WTC11 (cell line): Measurements from ENCODE around the gene TIGAR. TPM values are rescaled to one million over a fixed set of nuclear protein-coding genes. Genes with fewer than 3 reads are reported as not detected.

Experiments used
- FOXJ3 ChIP-seq: sonication (generic); formaldehyde crosslinking; IDR thresholded peaks from 2 replicates; pipeline ENCODE4 v1.9.0; 2021; ENCODE audit warnings: missing genetic modification reagents, mild to moderate bottlenecking, borderline replicate concordance
- KAT7 ChIP-seq: sonication (generic); formaldehyde crosslinking; IDR thresholded peaks from 2 replicates; pipeline ENCODE4 v1.8.1; 2023; ENCODE audit warnings: missing genetic modification reagents, mild to moderate bottlenecking, borderline replicate concordance
- SP1 ChIP-seq: sonication (generic); formaldehyde crosslinking; conservative IDR thresholded peaks from 2 replicates; pipeline ENCODE4 v1.8.1; 2022; ENCODE audit warnings: missing genetic modification reagents
- ZNF232 ChIP-seq: sonication (generic); formaldehyde crosslinking; IDR thresholded peaks from 2 replicates; pipeline ENCODE4 v1.8.0; 2022; ENCODE audit warnings: mild to moderate bottlenecking, missing genetic modification reagents
- ZNF263 ChIP-seq: sonication (generic); formaldehyde crosslinking; IDR thresholded peaks from 2 replicates; pipeline ENCODE4 v1.8.1; 2022; ENCODE audit warnings: low read depth, mild to moderate bottlenecking, moderate library complexity, missing genetic modification reagents
- total RNA-seq: library from RNA; stranded (reverse); gene quantifications from 3 replicates; pipeline ENCODE4 v1.2.3, GENCODE V29; 2021
- TF ChIP-seq, protein P1 (sequence below): sonication (generic); formaldehyde crosslinking; IDR thresholded peaks from 2 replicates; pipeline ENCODE4 v1.8.0; 2022; ENCODE audit warnings: mild to moderate bottlenecking, missing genetic modification reagents
- TF ChIP-seq, protein P2 (sequence below): sonication (generic); formaldehyde crosslinking; IDR thresholded peaks from 2 replicates; pipeline ENCODE4 v1.8.0; 2022; ENCODE audit warnings: mild to moderate bottlenecking, missing genetic modification reagents
- TF ChIP-seq, protein P3 (sequence below): fragments of 250-450 bp; sonication (Bioruptor Pico); conservative IDR thresholded peaks from 2 replicates; pipeline ENCODE4 v1.9.0; 2021; ENCODE audit warnings: mild to moderate bottlenecking
- TF ChIP-seq, protein P4 (sequence below): sonication (generic); formaldehyde crosslinking; IDR thresholded peaks from 2 replicates; pipeline ENCODE4 v1.8.0; 2023; ENCODE audit warnings: missing genetic modification reagents, mild to moderate bottlenecking, borderline replicate concordance
- TF ChIP-seq, protein P5 (sequence below): sonication (generic); formaldehyde crosslinking; IDR thresholded peaks from 2 replicates; pipeline ENCODE4 v1.8.0; 2023; ENCODE audit warnings: missing genetic modification reagents
- TF ChIP-seq, protein P6 (sequence below): sonication (generic); formaldehyde crosslinking; IDR thresholded peaks from 2 replicates; pipeline ENCODE4 v1.8.1; 2023; ENCODE audit warnings: mild to moderate bottlenecking, missing genetic modification reagents
- TF ChIP-seq, protein P7 (sequence below): sonication (generic); formaldehyde crosslinking; IDR thresholded peaks from 2 replicates; pipeline ENCODE4 v1.8.0; 2023; ENCODE audit warnings: mild to moderate bottlenecking, missing genetic modification reagents
- TF ChIP-seq, protein P8 (sequence below): fragments of 250-450 bp; sonication (Bioruptor Pico); IDR thresholded peaks from 2 replicates; pipeline ENCODE4 v2.1.2; 2022; ENCODE audit warnings: mild to moderate bottlenecking, moderate library complexity
- TF ChIP-seq, protein P9 (sequence below): sonication (generic); formaldehyde crosslinking; IDR thresholded peaks from 2 replicates; pipeline ENCODE4 v1.8.1; 2023; ENCODE audit warnings: mild to moderate bottlenecking, moderate library complexity, missing genetic modification reagents

TIGAR gene
- total RNA-seq, 1 experiment from 2014 or later: 26.7 TPM

DNA sequence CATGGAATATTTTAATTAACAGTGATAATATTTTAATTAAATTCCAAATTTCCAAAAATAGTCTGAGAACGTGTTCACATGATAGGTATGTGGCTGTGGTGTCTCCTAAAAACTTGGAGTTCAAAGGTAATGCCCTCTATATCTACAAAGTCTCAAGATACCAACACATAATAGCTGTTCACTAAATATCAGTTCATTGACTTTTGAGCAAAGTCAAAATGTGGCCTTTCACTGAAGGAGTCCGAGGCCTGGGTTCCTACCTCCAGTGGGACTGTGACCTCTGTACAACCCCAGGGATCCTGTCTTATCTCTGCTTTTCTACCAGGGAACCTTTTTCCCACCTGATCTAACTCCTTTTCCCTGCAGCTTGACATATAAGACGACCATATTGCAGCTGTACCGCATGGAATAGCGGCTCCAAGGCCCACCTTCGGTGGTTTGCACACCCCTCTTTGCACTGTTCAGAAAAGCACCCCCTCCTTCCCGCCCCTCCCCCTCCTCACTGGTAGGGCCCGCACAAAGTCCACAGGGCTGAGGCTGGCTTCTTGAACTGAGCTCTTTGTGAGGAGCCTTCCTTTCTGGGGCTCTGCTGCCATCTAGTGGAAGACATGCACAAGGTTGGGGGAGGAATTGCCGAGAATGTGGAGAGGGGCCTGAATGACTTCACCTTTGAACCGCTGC is 44.3 kb upstream of the TIGAR start (continued):
- TF ChIP-seq, protein P1, sequence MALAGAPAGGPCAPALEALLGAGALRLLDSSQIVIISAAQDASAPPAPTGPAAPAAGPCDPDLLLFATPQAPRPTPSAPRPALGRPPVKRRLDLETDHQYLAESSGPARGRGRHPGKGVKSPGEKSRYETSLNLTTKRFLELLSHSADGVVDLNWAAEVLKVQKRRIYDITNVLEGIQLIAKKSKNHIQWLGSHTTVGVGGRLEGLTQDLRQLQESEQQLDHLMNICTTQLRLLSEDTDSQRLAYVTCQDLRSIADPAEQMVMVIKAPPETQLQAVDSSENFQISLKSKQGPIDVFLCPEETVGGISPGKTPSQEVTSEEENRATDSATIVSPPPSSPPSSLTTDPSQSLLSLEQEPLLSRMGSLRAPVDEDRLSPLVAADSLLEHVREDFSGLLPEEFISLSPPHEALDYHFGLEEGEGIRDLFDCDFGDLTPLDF (CRISPR knock-in tag): no peak
- TF ChIP-seq KAT7 (CRISPR knock-in tag) (no peak), ZNF232 (CRISPR knock-in tag) (peak; percentile 23; the same call in 1 of the 2 replicates), SP1 (CRISPR knock-in tag) (0 out of 2 replicates have a peak, but pooled peaks have one; percentile 28), FOXJ3 (CRISPR knock-in tag) (no peak), ZNF263 (CRISPR knock-in tag) (no peak)
- TF ChIP-seq, protein P2, sequence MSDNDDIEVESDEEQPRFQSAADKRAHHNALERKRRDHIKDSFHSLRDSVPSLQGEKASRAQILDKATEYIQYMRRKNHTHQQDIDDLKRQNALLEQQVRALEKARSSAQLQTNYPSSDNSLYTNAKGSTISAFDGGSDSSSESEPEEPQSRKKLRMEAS (CRISPR knock-in tag): peak; percentile 54
- TF ChIP-seq, protein P3, sequence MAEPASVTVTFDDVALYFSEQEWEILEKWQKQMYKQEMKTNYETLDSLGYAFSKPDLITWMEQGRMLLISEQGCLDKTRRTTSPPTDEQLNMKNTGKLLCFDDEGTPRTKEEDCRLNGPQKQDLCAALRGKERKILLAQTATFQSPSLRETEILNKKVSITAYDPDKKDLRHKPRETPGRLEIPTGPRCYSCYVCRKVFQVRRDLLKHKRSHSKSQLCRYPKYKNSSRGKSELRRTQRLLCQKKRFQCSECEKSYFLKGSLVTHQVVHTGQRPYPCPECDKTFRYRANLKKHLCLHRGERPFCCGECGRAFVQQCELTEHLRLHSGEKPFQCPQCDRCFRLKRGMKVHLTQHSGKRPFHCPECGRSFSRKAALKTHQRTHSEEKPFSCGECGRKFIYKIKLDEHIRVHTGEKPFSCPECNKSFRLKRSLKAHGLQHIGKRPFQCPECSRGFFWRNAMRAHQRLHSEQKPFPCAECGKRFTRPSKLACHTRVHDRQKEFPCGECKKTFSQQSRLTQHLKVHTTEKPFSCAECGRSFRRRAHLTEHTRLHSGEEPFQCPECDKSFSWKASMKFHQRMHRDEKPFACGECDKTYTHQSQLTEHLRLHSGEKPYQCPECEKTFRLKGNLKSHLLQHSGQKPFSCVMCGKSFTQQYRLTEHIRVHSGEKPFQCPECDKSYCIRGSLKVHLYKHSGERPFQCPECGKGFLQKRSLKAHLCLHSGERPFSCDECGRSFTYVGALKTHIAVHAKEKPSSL (CRISPR knock-in tag): no peak
- TF ChIP-seq, protein P4, sequence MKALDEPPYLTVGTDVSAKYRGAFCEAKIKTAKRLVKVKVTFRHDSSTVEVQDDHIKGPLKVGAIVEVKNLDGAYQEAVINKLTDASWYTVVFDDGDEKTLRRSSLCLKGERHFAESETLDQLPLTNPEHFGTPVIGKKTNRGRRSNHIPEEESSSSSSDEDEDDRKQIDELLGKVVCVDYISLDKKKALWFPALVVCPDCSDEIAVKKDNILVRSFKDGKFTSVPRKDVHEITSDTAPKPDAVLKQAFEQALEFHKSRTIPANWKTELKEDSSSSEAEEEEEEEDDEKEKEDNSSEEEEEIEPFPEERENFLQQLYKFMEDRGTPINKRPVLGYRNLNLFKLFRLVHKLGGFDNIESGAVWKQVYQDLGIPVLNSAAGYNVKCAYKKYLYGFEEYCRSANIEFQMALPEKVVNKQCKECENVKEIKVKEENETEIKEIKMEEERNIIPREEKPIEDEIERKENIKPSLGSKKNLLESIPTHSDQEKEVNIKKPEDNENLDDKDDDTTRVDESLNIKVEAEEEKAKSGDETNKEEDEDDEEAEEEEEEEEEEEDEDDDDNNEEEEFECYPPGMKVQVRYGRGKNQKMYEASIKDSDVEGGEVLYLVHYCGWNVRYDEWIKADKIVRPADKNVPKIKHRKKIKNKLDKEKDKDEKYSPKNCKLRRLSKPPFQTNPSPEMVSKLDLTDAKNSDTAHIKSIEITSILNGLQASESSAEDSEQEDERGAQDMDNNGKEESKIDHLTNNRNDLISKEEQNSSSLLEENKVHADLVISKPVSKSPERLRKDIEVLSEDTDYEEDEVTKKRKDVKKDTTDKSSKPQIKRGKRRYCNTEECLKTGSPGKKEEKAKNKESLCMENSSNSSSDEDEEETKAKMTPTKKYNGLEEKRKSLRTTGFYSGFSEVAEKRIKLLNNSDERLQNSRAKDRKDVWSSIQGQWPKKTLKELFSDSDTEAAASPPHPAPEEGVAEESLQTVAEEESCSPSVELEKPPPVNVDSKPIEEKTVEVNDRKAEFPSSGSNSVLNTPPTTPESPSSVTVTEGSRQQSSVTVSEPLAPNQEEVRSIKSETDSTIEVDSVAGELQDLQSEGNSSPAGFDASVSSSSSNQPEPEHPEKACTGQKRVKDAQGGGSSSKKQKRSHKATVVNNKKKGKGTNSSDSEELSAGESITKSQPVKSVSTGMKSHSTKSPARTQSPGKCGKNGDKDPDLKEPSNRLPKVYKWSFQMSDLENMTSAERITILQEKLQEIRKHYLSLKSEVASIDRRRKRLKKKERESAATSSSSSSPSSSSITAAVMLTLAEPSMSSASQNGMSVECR (CRISPR knock-in tag): peak; percentile 12; the same call in 1 of the 2 replicates
- TF ChIP-seq, protein P5, sequence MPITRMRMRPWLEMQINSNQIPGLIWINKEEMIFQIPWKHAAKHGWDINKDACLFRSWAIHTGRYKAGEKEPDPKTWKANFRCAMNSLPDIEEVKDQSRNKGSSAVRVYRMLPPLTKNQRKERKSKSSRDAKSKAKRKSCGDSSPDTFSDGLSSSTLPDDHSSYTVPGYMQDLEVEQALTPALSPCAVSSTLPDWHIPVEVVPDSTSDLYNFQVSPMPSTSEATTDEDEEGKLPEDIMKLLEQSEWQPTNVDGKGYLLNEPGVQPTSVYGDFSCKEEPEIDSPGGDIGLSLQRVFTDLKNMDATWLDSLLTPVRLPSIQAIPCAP: no peak
- TF ChIP-seq, protein P6, sequence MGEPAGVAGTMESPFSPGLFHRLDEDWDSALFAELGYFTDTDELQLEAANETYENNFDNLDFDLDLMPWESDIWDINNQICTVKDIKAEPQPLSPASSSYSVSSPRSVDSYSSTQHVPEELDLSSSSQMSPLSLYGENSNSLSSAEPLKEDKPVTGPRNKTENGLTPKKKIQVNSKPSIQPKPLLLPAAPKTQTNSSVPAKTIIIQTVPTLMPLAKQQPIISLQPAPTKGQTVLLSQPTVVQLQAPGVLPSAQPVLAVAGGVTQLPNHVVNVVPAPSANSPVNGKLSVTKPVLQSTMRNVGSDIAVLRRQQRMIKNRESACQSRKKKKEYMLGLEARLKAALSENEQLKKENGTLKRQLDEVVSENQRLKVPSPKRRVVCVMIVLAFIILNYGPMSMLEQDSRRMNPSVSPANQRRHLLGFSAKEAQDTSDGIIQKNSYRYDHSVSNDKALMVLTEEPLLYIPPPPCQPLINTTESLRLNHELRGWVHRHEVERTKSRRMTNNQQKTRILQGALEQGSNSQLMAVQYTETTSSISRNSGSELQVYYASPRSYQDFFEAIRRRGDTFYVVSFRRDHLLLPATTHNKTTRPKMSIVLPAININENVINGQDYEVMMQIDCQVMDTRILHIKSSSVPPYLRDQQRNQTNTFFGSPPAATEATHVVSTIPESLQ (CRISPR knock-in tag): no peak
- TF ChIP-seq, protein P7, sequence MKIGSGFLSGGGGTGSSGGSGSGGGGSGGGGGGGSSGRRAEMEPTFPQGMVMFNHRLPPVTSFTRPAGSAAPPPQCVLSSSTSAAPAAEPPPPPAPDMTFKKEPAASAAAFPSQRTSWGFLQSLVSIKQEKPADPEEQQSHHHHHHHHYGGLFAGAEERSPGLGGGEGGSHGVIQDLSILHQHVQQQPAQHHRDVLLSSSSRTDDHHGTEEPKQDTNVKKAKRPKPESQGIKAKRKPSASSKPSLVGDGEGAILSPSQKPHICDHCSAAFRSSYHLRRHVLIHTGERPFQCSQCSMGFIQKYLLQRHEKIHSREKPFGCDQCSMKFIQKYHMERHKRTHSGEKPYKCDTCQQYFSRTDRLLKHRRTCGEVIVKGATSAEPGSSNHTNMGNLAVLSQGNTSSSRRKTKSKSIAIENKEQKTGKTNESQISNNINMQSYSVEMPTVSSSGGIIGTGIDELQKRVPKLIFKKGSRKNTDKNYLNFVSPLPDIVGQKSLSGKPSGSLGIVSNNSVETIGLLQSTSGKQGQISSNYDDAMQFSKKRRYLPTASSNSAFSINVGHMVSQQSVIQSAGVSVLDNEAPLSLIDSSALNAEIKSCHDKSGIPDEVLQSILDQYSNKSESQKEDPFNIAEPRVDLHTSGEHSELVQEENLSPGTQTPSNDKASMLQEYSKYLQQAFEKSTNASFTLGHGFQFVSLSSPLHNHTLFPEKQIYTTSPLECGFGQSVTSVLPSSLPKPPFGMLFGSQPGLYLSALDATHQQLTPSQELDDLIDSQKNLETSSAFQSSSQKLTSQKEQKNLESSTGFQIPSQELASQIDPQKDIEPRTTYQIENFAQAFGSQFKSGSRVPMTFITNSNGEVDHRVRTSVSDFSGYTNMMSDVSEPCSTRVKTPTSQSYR (CRISPR knock-in tag): peak; percentile 61; the same call in 1 of the 2 replicates
- TF ChIP-seq, protein P8, sequence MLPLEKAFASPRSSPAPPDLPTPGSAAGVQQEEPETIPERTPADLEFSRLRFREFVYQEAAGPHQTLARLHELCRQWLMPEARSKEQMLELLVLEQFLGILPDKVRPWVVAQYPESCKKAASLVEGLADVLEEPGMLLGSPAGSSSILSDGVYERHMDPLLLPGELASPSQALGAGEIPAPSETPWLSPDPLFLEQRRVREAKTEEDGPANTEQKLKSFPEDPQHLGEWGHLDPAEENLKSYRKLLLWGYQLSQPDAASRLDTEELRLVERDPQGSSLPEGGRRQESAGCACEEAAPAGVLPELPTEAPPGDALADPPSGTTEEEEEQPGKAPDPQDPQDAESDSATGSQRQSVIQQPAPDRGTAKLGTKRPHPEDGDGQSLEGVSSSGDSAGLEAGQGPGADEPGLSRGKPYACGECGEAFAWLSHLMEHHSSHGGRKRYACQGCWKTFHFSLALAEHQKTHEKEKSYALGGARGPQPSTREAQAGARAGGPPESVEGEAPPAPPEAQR (CRISPR knock-in tag): no peak
- TF ChIP-seq, protein P9, sequence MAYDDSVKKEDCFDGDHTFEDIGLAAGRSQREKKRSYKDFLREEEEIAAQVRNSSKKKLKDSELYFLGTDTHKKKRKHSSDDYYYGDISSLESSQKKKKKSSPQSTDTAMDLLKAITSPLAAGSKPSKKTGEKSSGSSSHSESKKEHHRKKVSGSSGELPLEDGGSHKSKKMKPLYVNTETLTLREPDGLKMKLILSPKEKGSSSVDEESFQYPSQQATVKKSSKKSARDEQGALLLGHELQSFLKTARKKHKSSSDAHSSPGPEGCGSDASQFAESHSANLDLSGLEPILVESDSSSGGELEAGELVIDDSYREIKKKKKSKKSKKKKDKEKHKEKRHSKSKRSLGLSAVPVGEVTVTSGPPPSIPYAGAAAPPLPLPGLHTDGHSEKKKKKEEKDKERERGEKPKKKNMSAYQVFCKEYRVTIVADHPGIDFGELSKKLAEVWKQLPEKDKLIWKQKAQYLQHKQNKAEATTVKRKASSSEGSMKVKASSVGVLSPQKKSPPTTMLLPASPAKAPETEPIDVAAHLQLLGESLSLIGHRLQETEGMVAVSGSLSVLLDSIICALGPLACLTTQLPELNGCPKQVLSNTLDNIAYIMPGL (CRISPR knock-in tag): 0 out of 2 replicates have a peak, but pooled peaks have one; percentile 38
